CD14-positive monocyte (primary cell): Measurements from ENCODE around the gene MACC1. TPM values are rescaled to one million over a fixed set of nuclear protein-coding genes. Genes with fewer than 3 reads are reported as not detected.

Experiments
- DNase-seq, 3 donors: peaks; one replicate each; pipeline ENCODE4 v3.0.0-alpha.2; 2011 to 2022
- H2AFZ ChIP-seq: 2 replicates; pipeline ENCODE4 v1.6.0; 2012; ENCODE audit warnings: mild to moderate bottlenecking, low read depth, low read length, inconsistent platforms; ENCODE audit not compliant: insufficient read depth, poor library complexity, severe bottlenecking
- H3K27ac ChIP-seq, 2 donors: 1 replicate in 1 of 2; 2 replicates in 1 of 2; pipeline ENCODE4 v1.5.1; 2012 to 2013; ENCODE audit warnings: low read length in 2 of 2, control low read depth in 1 of 2, inconsistent platforms in 1 of 2, low read depth in 1 of 2, mild to moderate bottlenecking in 1 of 2
- H3K27me3 ChIP-seq, 2 donors: one replicate each; pipeline versions ENCODE4 v1.6.0 to v1.6.1; 2011 to 2013; ENCODE audit warnings: low read length in 2 of 2; ENCODE audit not compliant: control insufficient read depth in 2 of 2, insufficient read depth in 2 of 2
- H3K36me3 ChIP-seq, 2 donors: replicated peaks in 1 of 2; 1 replicate in 1 of 2; 2 replicates in 1 of 2; pipeline versions ENCODE4 v1.5.1 to v1.6.1; 2012 to 2013; ENCODE audit warnings: low read length in 2 of 2, control low read depth in 1 of 2, inconsistent platforms in 1 of 2, mild to moderate bottlenecking in 1 of 2; ENCODE audit not compliant: insufficient read depth in 2 of 2, control insufficient read depth in 1 of 2
- H3K4me1 ChIP-seq, 2 donors: 1 replicate in 1 of 2; 2 replicates in 1 of 2; pipeline versions ENCODE4 v1.5.1 to v1.6.1; 2012 to 2013; ENCODE audit warnings: low read length in 2 of 2, control low read depth in 1 of 2, inconsistent platforms in 1 of 2, mild to moderate bottlenecking in 1 of 2, moderate library complexity in 1 of 2; ENCODE audit not compliant: insufficient read depth in 2 of 2, control insufficient read depth in 1 of 2
- H3K4me2 ChIP-seq: replicated peaks from 2 replicates; pipeline ENCODE3; 2012; ENCODE audit warnings: low read length, moderate library complexity, mild to moderate bottlenecking; ENCODE audit not compliant: poor library complexity, severe bottlenecking; ENCODE audit errors: extremely low read depth
- H3K4me3 ChIP-seq, 3 experiments: fragments of 200-600 bp in 1 of 3; sonication (generic) in 1 of 3; replicated peaks in 1 of 3; 1 replicate in 2 of 3; 2 replicates in 1 of 3; pipeline ENCODE4 v1.5.1; 2011 to 2013; ENCODE audit warnings: low read length in 3 of 3, mild to moderate bottlenecking in 3 of 3, control low read depth in 2 of 3, low read depth in 2 of 3, inconsistent platforms in 1 of 3, moderate library complexity in 1 of 3
- H3K79me2 ChIP-seq: 2 replicates; pipeline ENCODE4 v1.6.0; 2012; ENCODE audit warnings: mild to moderate bottlenecking, control low read depth, inconsistent platforms, low read length, moderate library complexity; ENCODE audit not compliant: insufficient read depth
- H3K9ac ChIP-seq: 2 replicates; pipeline ENCODE4 v1.6.0; 2017; ENCODE audit warnings: low read length, mild to moderate bottlenecking; ENCODE audit not compliant: insufficient read depth, poor library complexity, severe bottlenecking
- H3K9me3 ChIP-seq, 2 donors: replicated peaks in 1 of 2; 1 replicate in 1 of 2; 2 replicates in 1 of 2; pipeline versions ENCODE4 v1.5.1 to v1.6.1; 2012 to 2013; ENCODE audit warnings: low read length in 2 of 2, control low read depth in 1 of 2; ENCODE audit not compliant: control insufficient read depth in 1 of 2, insufficient read depth in 1 of 2
- H4K20me1 ChIP-seq: 2 replicates; pipeline ENCODE4 v1.6.0; 2012; ENCODE audit warnings: mild to moderate bottlenecking, low read length, control low read depth, moderate library complexity; ENCODE audit not compliant: insufficient read depth
- H3K27ac Mint-ChIP-seq, 7 donors: one replicate each; pipeline ENCODE4 v1.8.0; 2020; ENCODE audit warnings: mild to moderate bottlenecking in 7 of 7, mixed read lengths in 7 of 7, moderate library complexity in 6 of 7, inconsistent platforms in 2 of 7
- H3K27me3 Mint-ChIP-seq, 3 donors: one replicate each; pipeline ENCODE4 v1.8.0; 2021 to 2022; ENCODE audit warnings: low read depth in 3 of 3, mild to moderate bottlenecking in 3 of 3, mixed read lengths in 3 of 3, moderate library complexity in 3 of 3, inconsistent platforms in 1 of 3
- H3K36me3 Mint-ChIP-seq, 2 donors: one replicate each; pipeline ENCODE4 v1.8.0; 2020; ENCODE audit warnings: mixed read lengths in 2 of 2, inconsistent platforms in 1 of 2, mild to moderate bottlenecking in 1 of 2
- H3K4me1 Mint-ChIP-seq: one replicate; pipeline ENCODE4 v1.8.0; 2020; ENCODE audit warnings: mild to moderate bottlenecking, mixed read lengths
- H3K4me3 Mint-ChIP-seq, 2 donors: one replicate each; pipeline ENCODE4 v1.8.0; 2020; ENCODE audit warnings: mild to moderate bottlenecking in 2 of 2, mixed read lengths in 2 of 2, moderate library complexity in 1 of 2
- H3K9me3 Mint-ChIP-seq, 7 donors: one replicate each; pipeline ENCODE4 v1.8.0; 2020 to 2022; ENCODE audit warnings: mixed read lengths in 7 of 7, mild to moderate bottlenecking in 6 of 7, moderate library complexity in 6 of 7, inconsistent platforms in 2 of 7
- CTCF ChIP-seq: fragments of 200-600 bp; IDR thresholded peaks from one replicate; pipeline ENCODE4 v1.8.0; 2022; ENCODE audit warnings: antibody characterized with exemption, mild to moderate bottlenecking
- WGBS: methylation state at CpG from one replicate; pipeline ENCODE4 v1.1.5; 2013; ENCODE audit warnings: missing lambda C conversion rate; ENCODE audit not compliant: insufficient coverage; 5-methylcytosine and 5-hydroxymethylcytosine counted together
- intact Hi-C, 2 donors: fragments of 100-400 bp; cut with micrococcal nuclease; formaldehyde crosslinking; loops; one replicate each; pipeline versions ENCODE4 v1.15.0 to v1.15.1; 2023
- polyA plus RNA-seq, 3 donors: library from polyadenylated mRNA; depleted of rRNA in 1 of 3; unstranded in 2 of 3; stranded (reverse) in 1 of 3; fragments of 300-500 nt in 2 of 3; fragments of >200 nt in 1 of 3; fragmentation: Illumina TruSeq in 2 of 3; gene quantifications; 1 replicate in 2 of 3; 2 replicates in 1 of 3; pipeline ENCODE4 v1.2.3, GENCODE V29; 2012 to 2021

MACC1 gene
- polyA plus RNA-seq, 3 donors, result not detected

DNA sequence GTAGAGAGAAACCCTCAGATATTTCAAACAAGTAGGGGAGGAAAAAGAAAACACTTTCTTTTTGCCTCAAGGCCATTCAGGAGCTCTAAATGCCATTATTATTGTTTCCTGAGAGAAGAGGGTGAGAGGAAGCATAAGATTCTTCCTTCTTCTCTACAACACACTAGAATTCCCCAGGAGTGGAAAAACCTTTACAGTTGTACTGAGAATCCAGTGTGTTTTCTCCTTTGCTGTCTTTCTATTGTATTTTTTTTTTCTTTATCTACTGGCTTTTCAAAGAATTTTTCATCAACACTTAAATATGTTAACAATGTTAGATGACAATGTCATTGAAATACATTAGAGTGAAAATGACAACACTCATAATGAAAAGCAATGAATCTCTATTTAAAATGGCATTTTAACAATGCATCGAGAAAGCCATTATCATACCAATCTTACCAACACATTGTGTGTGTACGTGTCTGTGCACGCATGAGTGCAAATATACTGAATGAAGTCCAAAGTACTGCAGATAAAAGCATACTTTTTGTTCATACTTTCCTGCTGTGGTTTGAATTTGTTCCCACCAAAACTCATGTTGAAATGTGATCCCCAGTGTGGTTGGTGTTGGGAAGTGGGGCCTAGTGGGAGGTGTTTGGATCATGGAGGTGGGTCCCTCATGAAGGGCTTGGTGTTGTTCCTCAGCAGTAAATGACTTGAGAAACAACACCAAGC is 24.2 kb upstream of the MACC1 start:
- no CpG with 5 or more reads among the region's 3 CpGs for WGBS

More for the DNA sequence above, 24.2 kb upstream of the MACC1 start:
- intact Hi-C loops, result no loop called here
- H3K4me1 Mint-ChIP-seq, result peaks cover 12% of the 10 kb centered on the region
- H3K27ac Mint-ChIP-seq, result peak overlapping the region in 1 of 7 donors; percentile 51
- peaks cover 5 to 11% of the 10 kb centered on the region in 2 donors for H3K4me1 ChIP-seq
- H3K27ac ChIP-seq, result no peak overlapping the region
- no peak for TF ChIP-seq CTCF
- H3K36me3 Mint-ChIP-seq, result no peaks in the 10 kb centered on the region
- no peaks in the 10 kb centered on the region for H3K9me3 ChIP-seq
- no peak overlapping the region for H3K9ac ChIP-seq
- H3K79me2 ChIP-seq, result no peaks in the 10 kb centered on the region
- no peaks in the 10 kb centered on the region for H3K27me3 ChIP-seq
- H2AFZ ChIP-seq, result no peak overlapping the region
- no peaks in the 10 kb centered on the region for H4K20me1 ChIP-seq
- no peak overlapping the region for H3K4me2 ChIP-seq
- H3K9me3 Mint-ChIP-seq, result peaks cover 0 to 4% (median 2%) of the 10 kb centered on the region in 7 donors
- H3K4me3 Mint-ChIP-seq, result no peak overlapping the region
- no peak overlapping the region for H3K4me3 ChIP-seq
- H3K27me3 Mint-ChIP-seq, result peaks cover 0 to 1% (median 0%) of the 10 kb centered on the region in 3 donors
- no peak for DNase-seq
- no peaks in the 10 kb centered on the region for H3K36me3 ChIP-seq
